Right lobe of liver (tissue), 4 donors: ENCODE measurements around the gene MYO1C.

Experiments used
- CTCF ChIP-seq, 4 donors: fragments of 200-600 bp in 3 of 4; fragments of 450-650 bp in 1 of 4; IDR thresholded peaks; one replicate each; pipeline versions ENCODE4 v1.5.1 to v1.8.0; 2016 to 2022; ENCODE audit warnings: antibody characterized with exemption in 4 of 4, mild to moderate bottlenecking in 2 of 4
- POLR2A ChIP-seq: fragments of 450-650 bp; IDR thresholded peaks from one replicate; pipeline ENCODE4 v1.6.1; 2017; ENCODE audit warnings: antibody characterized with exemption, mild to moderate bottlenecking
- donor health status: DM: no; HTN: no; CAD: no.
- donor health status: DM: no; HTN: no; CAD: no.
- donor health status: DM: no; HTN: yes; CAD: no.

GRCh38 chr17:1421470-1421869, 71.0 kb downstream of the MYO1C start:
- TF ChIP-seq CTCF (IDR thresholded peaks at IDR 0.05) (no peak), POLR2A (no peak)
